HG03354 (cell line): ENCODE data around the gene RPS27.

ENCODE experiments used
- ATAC-seq: cut with Tn5 transposase; IDR thresholded peaks from one replicate; pipeline ENCODE4 v1.9.1; 2021; ENCODE audit warnings: mild to moderate bottlenecking; ENCODE audit not compliant: unreplicated experiment, poor library complexity, severe bottlenecking

RPS27 gene

GRCh38 chr1:153990468-153991150 lies at the start of gene RPS27:
RPS27 (plus strand) TSS chr1:153990762; CDS start chr1:153990797, 35 bp downstream.
- ATAC-seq, result peak; percentile 79

GRCh38 chr1:153941826-153942725 lies 48.5 kb upstream of the RPS27 start:
- no peak for ATAC-seq

GRCh38 chr1:153942766-153943549 lies 47.6 kb upstream of the RPS27 start:
- ATAC-seq, result no peak

DNA sequence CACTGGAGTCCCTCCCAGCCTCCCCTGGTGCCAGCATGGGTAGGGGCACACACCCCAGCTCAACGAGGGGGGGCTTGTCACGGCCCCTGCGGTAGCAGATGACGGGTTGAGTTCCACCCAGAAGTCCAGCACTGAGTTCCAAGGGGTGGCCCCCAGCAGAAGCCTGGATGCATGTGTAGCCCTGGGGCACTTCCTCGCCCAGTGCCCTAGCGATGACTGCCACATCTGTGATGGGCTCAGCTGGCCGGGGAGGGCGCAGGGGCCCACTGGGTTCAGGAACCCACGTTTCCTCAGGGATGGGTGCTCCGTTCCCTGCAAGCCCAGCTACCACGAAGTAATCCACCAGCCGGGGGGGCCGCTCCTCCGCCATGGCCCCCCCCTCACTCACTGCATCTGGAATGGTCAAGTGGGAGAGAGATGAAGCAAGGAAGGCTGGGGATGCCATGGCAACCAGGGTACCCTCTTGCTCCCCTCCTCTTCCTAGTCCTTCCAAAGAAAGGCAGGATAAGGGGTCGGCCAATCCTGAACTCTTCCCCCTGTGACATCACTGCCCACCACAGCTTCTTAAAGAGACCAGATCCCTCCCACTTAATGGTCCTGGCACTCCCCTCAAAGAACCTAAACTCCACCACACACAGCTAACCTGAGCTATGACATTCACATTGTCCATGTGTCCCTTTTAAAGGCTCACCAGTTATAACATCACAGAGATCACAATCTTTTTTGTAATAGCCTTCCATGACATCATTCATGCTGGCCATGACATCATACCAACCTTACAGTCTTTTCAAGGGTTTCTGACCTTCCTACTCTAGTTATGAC lies 46.3 kb upstream of the RPS27 start:
- ATAC-seq, result no peak

DNA sequence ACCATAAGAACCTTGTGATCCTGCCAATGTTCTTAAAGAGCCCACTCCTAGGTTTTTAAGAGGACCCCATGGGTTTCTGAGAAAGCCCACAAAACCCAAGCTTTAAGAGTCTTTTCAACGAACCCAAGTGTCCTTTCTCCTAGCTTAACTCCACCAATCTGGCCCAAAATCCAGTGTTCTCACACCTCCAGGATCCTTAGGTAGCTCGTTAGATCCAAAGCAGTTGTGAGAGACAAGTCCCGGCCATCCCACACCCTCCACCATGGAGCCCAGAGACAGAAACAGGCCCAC lies 45.8 kb upstream of the RPS27 start:
- ATAC-seq, result no peak

- no peak for ATAC-seq
Observed at GRCh38 chr1:153945131-153945794, 45.3 kb upstream of the RPS27 start.

GRCh38 chr1:153945795-153946621 lies 44.6 kb upstream of the RPS27 start:
- peak; percentile 76 for ATAC-seq

- ATAC-seq, result peak; percentile 68
Observed at GRCh38 chr1:153946622-153947241, 43.8 kb upstream of the RPS27 start, which contains the start of gene DENND4B. DENND4B (minus strand) TSS chr1:153946718; CDS start chr1:153944374, 2,344 bp downstream.

DNA sequence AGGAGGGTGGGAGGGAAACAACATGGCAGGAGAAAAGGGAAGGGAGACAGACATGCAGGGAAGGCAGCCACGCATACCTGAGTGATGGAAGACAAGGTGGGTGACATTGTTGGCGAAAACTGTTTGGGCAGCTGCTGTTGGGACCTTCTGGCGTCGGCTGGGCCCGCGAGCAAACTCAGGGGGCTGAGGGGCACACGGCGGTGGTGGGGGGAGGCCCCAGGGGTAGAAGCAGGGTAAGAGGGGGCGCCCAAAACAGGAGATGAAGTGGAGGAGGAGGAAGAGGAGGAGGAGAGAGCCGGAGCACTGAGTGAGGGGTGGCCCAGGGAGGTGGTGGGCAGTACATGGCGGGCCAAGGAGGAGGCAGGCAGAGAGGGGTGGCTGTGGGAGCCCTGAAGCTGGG lies 39.4 kb upstream of the RPS27 start:
- no peak for ATAC-seq

DNA sequence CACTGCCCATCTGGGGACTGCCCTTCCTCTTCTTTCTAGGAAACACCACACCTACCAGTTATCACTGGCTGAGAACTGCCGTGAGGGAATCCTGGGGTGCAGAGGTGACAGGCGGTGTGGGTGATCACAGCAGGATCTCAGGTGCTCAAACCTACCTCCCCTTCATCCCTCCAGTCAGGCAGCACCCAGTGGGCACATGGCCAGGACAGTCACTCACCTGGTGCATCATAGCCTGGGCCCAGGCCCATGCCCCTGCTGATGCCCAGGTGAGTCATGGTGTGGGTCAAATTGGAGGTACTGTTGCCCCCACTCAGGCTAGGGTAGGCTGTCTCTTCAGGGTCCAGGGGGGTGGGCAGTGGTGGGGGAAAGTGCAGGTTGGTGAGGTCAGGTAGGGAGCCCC lies 38.8 kb upstream of the RPS27 start:
- no peak for ATAC-seq

GRCh38 chr1:153953859-153954365 lies 36.6 kb upstream of the RPS27 start:
- no peak for ATAC-seq

- ATAC-seq, result no peak
Observed at GRCh38 chr1:153954826-153955225, 35.7 kb upstream of the RPS27 start.

GRCh38 chr1:153956997-153957715 lies 33.4 kb upstream of the RPS27 start:
- ATAC-seq, result no peak

DNA sequence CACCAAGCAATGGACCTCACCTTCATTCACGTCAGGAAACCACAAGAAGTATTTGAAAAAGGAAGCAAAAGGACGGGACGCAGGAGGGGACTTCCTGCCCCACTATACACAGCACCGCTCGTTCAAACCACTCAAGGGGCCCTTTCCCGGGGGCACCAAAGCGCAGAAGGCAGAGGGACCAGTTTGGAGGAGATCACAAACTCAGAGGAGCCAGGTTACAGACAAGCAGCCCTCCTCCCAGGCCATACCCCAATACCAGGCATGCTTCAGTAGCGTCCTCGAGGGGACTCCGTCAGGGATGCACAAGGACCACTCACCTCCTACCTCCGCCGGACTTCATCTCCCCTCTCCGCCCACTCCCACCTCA lies 32.8 kb upstream of the RPS27 start:
- ATAC-seq, result peak; percentile 23

GRCh38 chr1:153958111-153958960 lies 32.2 kb upstream of the RPS27 start, which contains the start of gene CRTC2:
CRTC2 (minus strand) TSS chr1:153958612; CDS start chr1:153958497, 115 bp downstream.
- peak; percentile 80 for ATAC-seq

DNA sequence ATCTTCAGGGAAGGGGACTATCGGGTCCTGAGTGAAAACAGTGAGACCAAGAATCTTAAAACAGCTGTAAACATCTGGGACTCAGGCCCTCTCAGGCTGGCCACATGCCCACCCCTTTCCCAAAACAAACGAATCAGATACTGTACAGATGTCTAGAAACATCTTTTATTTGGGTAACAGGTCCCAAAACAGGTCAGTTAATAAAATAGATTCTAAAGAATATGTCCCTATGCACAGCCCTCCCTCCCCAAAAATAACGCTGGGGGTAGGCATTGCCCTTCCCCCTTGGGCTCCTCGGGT lies 31.7 kb upstream of the RPS27 start:
- no peak for ATAC-seq
